NCI-H1417 treated with DMSO at 0.1 percent for 48 hours (cell line): ENCODE measurements around the gene APBA2.
"Not testable (repeated sequence)": the region's sequence is repeated elsewhere in the genome, so short reads cannot be mapped to it uniquely, and the experiment has no call there.

ENCODE experiments used
- DNase-seq: peaks from one replicate; lab custom pipeline; 2025; lab: John Stamatoyannopoulos, UW

Gene APBA2

GRCh38 chr15:28885630-28886430, at the start of gene APBA2:
Gene APBA2, plus strand, starts transcription at chr15:28885974. Its CDS starts 167,911 bp downstream, at chr15:29053885.
- no peak for DNase-seq

GRCh38 chr15:28840285-28840684, 45.5 kb upstream of the APBA2 start:
- not testable (repeated sequence) for DNase-seq

GRCh38 chr15:28842210-28842609, 43.6 kb upstream of the APBA2 start:
- not testable (repeated sequence) for DNase-seq

- not testable (repeated sequence) for DNase-seq
Measured at GRCh38 chr15:28843520-28843919, 42.3 kb upstream of the APBA2 start.

GRCh38 chr15:28844147-28844546, 41.6 kb upstream of the APBA2 start:
- DNase-seq = not testable (repeated sequence)

GRCh38 chr15:28847247-28847646, 38.5 kb upstream of the APBA2 start:
- DNase-seq = not testable (repeated sequence)

GRCh38 chr15:28847959-28848358, 37.8 kb upstream of the APBA2 start:
- not testable (repeated sequence) for DNase-seq

GRCh38 chr15:28848521-28848920, 37.3 kb upstream of the APBA2 start, which contains the start of gene GOLGA6L7:
Gene GOLGA6L7, minus strand, starts transcription at chr15:28848644. Its CDS starts 95 bp downstream, at chr15:28848549.
- DNase-seq = not testable (repeated sequence)

- DNase-seq = not testable (repeated sequence)
Measured at GRCh38 chr15:28849271-28849670, 36.5 kb upstream of the APBA2 start.

GRCh38 chr15:28849766-28850165, 36.0 kb upstream of the APBA2 start:
- not testable (repeated sequence) for DNase-seq

GRCh38 chr15:28853654-28854053, 32.1 kb upstream of the APBA2 start:
- not testable (repeated sequence) for DNase-seq

- not testable (repeated sequence) for DNase-seq
Measured at GRCh38 chr15:28854578-28854977, 31.2 kb upstream of the APBA2 start.

- DNase-seq = no peak
Measured at GRCh38 chr15:28861031-28861534, 24.7 kb upstream of the APBA2 start.

- DNase-seq = not testable (repeated sequence)
Measured at GRCh38 chr15:28861589-28862293, 24.0 kb upstream of the APBA2 start.

- no peak for DNase-seq
Measured at GRCh38 chr15:28868744-28869345, 16.9 kb upstream of the APBA2 start.

- DNase-seq = no peak
Measured at GRCh38 chr15:28871168-28871567, 14.6 kb upstream of the APBA2 start.

GRCh38 chr15:28873006-28873405, 12.8 kb upstream of the APBA2 start:
- no peak for DNase-seq

- DNase-seq = no peak
Measured at GRCh38 chr15:28873585-28874190, 12.1 kb upstream of the APBA2 start.

- DNase-seq = no peak
Measured at GRCh38 chr15:28875461-28876000, 10.2 kb upstream of the APBA2 start.

GRCh38 chr15:28876131-28876844, 9.5 kb upstream of the APBA2 start:
- no peak for DNase-seq

- DNase-seq = no peak
Measured at GRCh38 chr15:28876845-28877185, 9.0 kb upstream of the APBA2 start.
